ENCODE measurements around the gene CYS1. TPM values are rescaled to one million over a fixed set of nuclear protein-coding genes. Genes with fewer than 3 reads are reported as not detected.
"Not testable (repeated sequence)": the region's sequence is repeated elsewhere in the genome, so short reads cannot be mapped to it uniquely, and the experiment has no call there.

CYS1 gene
- total RNA-seq, 1 donor from 2014 or later: not detected

GRCh38 chr2:10097352-10098148 is 17.3 kb upstream of the CYS1 start:
- peak; percentile 81 for TF ChIP-seq CTCF (conservative IDR thresholded peaks at IDR 0.05)
- Mint-ChIP-seq H3K4me1 (peaks cover 42% of the 10 kb centered on the region), H3K9me3 (no peaks in the 10 kb centered on the region)

DNA sequence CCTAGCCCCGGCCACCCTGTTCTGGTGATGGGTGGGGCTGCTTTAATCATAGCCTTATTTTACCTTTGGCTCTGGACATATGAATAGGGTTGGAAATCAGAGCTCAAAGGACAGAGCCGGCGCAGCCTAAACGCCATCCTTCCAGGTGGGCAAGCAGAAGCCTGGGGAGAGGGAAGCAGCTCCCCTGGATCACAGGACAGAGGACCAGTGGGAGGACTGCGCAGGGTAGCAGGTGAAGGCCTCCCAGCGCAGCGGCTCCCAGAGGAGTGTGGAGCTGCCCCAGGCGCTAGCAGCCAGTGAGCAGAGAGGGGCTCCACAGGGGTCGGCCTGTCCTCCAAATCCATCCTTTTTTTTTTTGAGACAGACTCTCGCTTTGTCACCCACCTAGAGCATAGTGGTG is 16.4 kb upstream of the CYS1 start:
- TF ChIP-seq CTCF (conservative IDR thresholded peaks at IDR 0.05): no peak
- H3K4me3 Mint-ChIP-seq: no peak overlapping the region
- no peak for DNase-seq (ENCODE audit: low read depth, low spot score)
- H3K4me1 Mint-ChIP-seq: peaks cover 39% of the 10 kb centered on the region
- no peak overlapping the region for H3K27ac Mint-ChIP-seq (ENCODE audit: unreplicated experiment)
- peaks cover 3% of the 10 kb centered on the region for H3K27me3 Mint-ChIP-seq (ENCODE audit: low read depth)
- no peaks in the 10 kb centered on the region for H3K36me3 Mint-ChIP-seq (ENCODE audit: low read depth)
- H3K9me3 Mint-ChIP-seq: no peaks in the 10 kb centered on the region

More at GRCh38 chr2:10097352-10098148, 17.3 kb upstream of the CYS1 start:
- H3K36me3 Mint-ChIP-seq (ENCODE audit: low read depth): no peaks in the 10 kb centered on the region
- H3K4me3 Mint-ChIP-seq: peak overlapping the region; percentile 21
- no peak overlapping the region for H3K27ac Mint-ChIP-seq (ENCODE audit: unreplicated experiment)
- peak; percentile 63 for DNase-seq (ENCODE audit: low read depth, low spot score)
- peaks cover 3% of the 10 kb centered on the region for H3K27me3 Mint-ChIP-seq (ENCODE audit: low read depth)

DNA sequence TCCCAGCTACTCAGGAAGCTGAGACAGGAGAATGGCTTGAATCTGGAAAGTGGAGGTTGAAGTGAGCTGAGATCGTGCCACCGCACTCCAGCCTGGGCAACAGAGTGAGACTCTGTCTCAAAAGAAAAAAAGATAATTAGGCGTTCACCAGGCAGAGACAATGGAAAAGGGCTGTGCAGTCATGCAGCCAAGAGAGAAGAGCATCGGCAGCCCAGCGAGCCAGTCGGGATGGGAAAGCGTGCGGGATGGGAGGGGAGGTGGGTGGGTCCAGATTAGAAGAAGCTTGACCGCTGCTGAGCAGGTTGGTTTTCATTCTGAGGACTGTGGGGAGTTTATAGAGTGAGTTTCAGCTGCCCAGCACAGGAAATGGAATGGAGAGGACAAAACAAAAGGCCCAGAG is 15.0 kb upstream of the CYS1 start:
- no peak for TF ChIP-seq CTCF (conservative IDR thresholded peaks at IDR 0.05)
- Mint-ChIP-seq H3K4me1 (peaks cover 33% of the 10 kb centered on the region), H3K36me3 (ENCODE audit: low read depth) (no peaks in the 10 kb centered on the region), H3K4me3 (no peak overlapping the region), H3K27ac (ENCODE audit: unreplicated experiment) (no peak overlapping the region), H3K27me3 (ENCODE audit: low read depth) (peaks cover 3% of the 10 kb centered on the region), H3K9me3 (no peaks in the 10 kb centered on the region)
- DNase-seq (ENCODE audit: low read depth, low spot score): no peak

DNA sequence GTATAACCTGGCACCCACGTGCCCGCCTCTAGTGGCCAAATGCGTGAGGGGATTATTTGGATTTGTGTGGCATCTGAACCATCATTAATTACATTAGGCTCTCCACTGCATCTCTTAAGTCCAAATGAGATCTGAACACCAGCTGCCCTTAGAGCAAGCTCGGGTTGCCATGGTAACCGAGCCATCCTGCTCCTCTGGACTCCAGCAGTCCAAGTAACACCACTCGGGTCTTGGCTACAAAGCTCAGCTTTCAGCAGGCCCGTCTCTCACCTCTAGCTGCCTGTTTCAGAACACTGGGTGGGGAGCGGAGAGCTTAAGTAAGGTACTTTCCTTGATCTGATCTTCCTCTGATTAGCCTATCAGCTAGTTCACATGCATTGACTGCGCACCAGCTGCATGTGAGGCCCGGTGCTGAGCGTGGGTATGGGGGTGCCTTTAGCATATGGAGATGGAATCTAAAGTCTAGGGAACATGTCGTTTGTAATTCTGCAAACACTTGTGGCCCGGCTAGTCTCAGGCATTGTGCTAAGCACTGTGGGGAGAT is 14.1 kb upstream of the CYS1 start:
- peaks cover 33% of the 10 kb centered on the region for H3K4me1 Mint-ChIP-seq
- H3K36me3 Mint-ChIP-seq (ENCODE audit: low read depth): no peaks in the 10 kb centered on the region
- no peak for TF ChIP-seq CTCF (conservative IDR thresholded peaks at IDR 0.05)
- no peak overlapping the region for H3K4me3 Mint-ChIP-seq
- H3K9me3 Mint-ChIP-seq: no peaks in the 10 kb centered on the region
- peak; percentile 25 for DNase-seq (ENCODE audit: low read depth, low spot score)
- H3K27ac Mint-ChIP-seq (ENCODE audit: unreplicated experiment): no peak overlapping the region
- H3K27me3 Mint-ChIP-seq (ENCODE audit: low read depth): peaks cover 6% of the 10 kb centered on the region

DNA sequence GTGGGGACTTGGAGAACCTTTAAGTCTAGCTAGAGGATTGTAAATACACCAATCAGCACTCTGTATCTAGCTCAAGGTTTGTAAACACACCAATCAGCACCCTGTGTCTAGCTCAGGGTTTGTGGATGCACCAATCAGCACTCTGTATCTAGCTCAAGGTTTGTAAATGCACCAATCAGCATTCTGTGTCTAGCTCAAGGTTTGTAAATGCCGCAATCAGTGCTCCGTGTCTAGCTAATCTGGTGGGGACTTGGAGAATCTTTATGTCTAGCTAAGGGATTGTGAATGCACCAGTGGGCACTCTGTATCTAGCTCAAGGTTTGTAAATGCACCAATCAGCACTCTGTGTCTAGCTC is 11.7 kb upstream of the CYS1 start:
- not testable (repeated sequence) for H3K27ac Mint-ChIP-seq (ENCODE audit: unreplicated experiment); H3K36me3 Mint-ChIP-seq (ENCODE audit: low read depth); H3K4me3 Mint-ChIP-seq; H3K9me3 Mint-ChIP-seq; DNase-seq (ENCODE audit: low read depth, low spot score)
- Mint-ChIP-seq H3K27me3 (ENCODE audit: low read depth) (peaks cover 21% of the 10 kb centered on the region), H3K4me1 (peaks cover 25% of the 10 kb centered on the region)

DNA sequence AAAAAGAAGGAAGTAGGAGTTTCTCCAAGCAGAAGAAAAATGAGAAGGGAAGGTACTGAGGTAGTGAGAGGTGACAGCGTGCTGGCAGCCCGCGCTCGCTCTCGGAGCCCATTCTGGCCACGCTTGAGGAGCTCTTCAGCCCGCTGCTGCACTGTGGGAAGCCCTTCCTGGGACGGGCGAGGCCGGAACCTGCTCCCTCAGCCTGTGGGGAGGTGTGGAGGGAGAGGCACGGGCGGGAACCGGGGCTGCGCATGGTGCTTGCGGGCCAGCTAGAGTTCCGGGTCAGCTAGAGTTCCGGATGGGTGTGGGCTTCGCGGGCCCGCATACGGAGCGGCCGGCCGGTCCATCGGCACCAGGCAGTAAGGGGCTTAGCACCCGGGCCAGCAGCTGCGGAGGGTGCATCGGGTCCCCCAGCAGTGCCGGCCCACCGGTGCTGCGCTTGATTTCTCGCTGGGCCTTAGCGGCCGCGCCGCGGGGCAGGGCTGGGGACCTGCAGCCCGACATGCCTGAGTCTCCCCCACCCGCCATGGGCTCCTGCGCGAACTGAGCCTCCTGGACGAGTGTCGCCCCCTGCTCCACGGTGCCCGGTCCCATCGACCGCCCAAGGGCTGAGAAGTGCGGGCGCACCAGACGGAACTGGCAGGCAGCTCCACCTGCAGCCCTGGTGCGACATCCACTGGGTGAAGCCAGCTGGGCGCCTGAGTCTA is 11.1 kb upstream of the CYS1 start:
- DNase-seq (ENCODE audit: low read depth, low spot score): no peak
- Mint-ChIP-seq H3K9me3 (no peaks in the 10 kb centered on the region), H3K27me3 (ENCODE audit: low read depth) (peaks cover 24% of the 10 kb centered on the region), H3K36me3 (ENCODE audit: low read depth) (no peaks in the 10 kb centered on the region), H3K27ac (ENCODE audit: unreplicated experiment) (no peak overlapping the region), H3K4me1 (peaks cover 25% of the 10 kb centered on the region), H3K4me3 (no peak overlapping the region)
- TF ChIP-seq CTCF (conservative IDR thresholded peaks at IDR 0.05): no peak

All from neural crest cell (in vitro differentiated cells).